GM12865 (cell line): ENCODE measurements around the gene SENP2.
"Not testable (repeated sequence)": the region's sequence is repeated elsewhere in the genome, so short reads cannot be mapped to it uniquely, and the experiment has no call there.

Experiments used
- DNase-seq: peaks from one replicate; pipeline ENCODE4 v3.0.0; 2010; ENCODE audit warnings: low read depth
- H3K4me3 ChIP-seq: 2 replicates; pipeline ENCODE4 v1.5.1; 2011; ENCODE audit warnings: mild to moderate bottlenecking, low read depth, low read length, control low read depth
- TF ChIP-seq, protein P1 (sequence below): IDR thresholded peaks from 2 replicates; pipeline ENCODE4 v1.5.1; 2011; ENCODE audit warnings: low read length, control low read depth, low read depth, inconsistent platforms; ENCODE audit not compliant: insufficient read depth; ENCODE audit errors: missing control alignments

Gene SENP2

DNA sequence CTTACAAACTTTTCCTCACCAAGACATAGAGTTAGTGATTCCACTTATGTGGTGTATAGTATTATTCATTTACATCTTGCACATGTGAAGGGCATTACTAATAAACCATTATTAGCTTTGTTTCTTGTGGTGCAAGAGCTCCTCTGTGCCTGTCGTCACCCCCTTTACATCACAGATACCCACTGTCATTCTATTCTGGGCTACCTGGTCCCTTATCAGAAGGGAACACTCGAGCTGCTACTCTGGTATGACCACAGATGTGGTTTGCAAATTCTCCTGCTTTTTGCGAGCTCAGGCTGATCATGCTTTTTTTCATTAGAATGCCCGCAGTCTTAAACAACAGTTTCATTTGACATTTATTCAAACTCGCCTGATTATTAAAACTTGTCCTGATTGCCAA, 13.9 kb upstream of the SENP2 start:
- DNase-seq: no peak
- TF ChIP-seq, protein P1, sequence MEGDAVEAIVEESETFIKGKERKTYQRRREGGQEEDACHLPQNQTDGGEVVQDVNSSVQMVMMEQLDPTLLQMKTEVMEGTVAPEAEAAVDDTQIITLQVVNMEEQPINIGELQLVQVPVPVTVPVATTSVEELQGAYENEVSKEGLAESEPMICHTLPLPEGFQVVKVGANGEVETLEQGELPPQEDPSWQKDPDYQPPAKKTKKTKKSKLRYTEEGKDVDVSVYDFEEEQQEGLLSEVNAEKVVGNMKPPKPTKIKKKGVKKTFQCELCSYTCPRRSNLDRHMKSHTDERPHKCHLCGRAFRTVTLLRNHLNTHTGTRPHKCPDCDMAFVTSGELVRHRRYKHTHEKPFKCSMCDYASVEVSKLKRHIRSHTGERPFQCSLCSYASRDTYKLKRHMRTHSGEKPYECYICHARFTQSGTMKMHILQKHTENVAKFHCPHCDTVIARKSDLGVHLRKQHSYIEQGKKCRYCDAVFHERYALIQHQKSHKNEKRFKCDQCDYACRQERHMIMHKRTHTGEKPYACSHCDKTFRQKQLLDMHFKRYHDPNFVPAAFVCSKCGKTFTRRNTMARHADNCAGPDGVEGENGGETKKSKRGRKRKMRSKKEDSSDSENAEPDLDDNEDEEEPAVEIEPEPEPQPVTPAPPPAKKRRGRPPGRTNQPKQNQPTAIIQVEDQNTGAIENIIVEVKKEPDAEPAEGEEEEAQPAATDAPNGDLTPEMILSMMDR: no peak
- no peak overlapping the region for H3K4me3 ChIP-seq

DNA sequence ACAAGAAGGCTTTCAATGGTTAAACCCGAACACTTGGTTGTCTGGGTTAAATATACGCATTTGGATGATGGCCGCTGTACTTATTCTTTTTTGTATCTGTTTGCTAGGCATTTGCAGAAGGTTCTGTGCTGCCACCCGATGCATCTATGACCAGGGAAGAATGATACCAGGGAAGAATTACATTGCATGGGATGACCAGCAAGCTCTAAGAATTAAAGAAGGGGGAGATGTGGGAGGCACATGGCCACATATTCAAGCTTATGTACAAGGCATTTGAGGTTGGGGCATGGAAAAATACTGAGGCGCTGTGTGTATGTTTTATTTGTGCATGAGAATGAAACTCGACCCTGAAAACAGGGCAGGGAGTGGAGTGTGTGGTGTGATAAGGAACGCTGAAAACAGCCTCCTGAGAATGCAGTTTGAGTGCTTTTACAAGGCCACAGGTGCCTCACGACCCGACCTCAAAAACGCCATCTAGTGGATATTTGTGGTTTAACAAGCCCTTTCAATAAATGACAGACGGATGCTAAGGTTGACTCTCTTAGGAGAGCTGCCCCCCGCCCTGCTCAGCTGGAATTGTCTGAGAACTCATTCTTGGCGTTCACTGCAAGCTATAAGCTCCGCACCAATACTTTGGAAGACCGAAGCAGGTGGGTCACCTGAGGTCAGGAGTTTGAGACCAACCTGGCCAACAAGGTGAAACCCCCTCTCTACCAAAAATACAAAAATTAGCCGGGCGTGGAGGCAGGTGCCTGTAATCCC, 10.8 kb upstream of the SENP2 start:
- H3K4me3 ChIP-seq: not testable (repeated sequence)
- DNase-seq: peak; percentile 83
- TF ChIP-seq, protein P1: peak; percentile 53

DNA sequence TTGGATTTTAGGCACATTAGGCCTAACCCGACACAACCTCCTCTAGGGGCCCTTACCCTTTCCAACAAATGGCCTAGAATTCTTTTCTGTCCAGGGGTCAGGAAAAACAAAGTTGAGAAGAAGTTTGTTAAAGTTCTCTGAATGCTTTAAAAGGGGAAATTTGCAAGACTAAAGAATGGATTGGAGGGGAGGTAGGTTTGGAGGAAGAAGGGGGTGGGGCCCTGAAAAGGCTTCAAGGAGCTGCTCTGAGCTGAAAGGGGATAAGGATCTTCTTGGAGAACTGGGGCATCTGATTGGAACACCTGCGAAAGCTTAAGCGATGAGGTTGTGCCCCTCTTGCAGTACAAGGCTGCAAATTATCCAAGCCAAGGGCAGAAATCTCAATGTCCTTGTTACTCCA, 3.9 kb upstream of the SENP2 start:
- no peak for DNase-seq
- no peak overlapping the region for H3K4me3 ChIP-seq
- TF ChIP-seq, protein P1: no peak

DNA sequence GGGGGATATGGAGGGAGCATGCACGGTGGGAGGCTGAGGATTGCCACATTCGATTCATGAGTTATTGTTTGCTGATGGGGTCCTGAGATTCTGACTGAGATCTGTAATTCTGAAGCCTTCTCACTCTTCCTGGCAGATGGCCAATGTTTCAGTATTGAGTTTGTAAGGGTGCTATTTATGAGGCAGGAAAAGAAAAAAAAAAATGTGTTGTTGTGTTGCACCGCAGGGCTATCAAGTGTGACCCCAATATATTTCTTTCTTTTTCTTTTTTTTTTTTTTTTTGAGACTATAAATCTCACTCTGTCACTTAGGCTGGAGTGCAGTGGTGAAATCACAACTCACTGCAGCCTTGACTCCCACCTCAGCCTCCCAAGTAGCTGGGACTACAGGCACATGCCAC, 3.2 kb upstream of the SENP2 start:
- TF ChIP-seq, protein P1: no peak
- DNase-seq: peak; percentile 94
- H3K4me3 ChIP-seq: no peak overlapping the region

DNA sequence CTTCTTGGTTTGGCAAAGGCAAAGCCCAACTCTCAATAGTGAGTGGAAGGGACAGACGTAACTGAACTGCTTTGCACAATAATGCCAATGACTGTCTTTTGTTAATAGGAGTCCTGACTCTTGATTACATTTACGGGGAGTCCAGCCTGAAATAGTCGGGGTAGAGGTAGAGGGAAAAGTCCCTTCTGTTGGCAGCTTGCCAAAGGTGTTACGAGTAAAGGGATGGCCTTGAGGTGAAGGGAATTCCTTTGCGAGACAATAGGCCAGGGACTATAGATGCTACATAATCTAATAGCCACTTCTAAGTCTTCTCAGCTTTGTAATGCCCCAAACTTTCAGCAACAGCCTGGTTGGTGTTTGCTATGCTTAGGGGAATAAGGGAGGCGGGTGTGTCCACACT, 2.2 kb upstream of the SENP2 start:
- DNase-seq: no peak
- TF ChIP-seq, protein P1: no peak
- H3K4me3 ChIP-seq: no peak overlapping the region

DNA sequence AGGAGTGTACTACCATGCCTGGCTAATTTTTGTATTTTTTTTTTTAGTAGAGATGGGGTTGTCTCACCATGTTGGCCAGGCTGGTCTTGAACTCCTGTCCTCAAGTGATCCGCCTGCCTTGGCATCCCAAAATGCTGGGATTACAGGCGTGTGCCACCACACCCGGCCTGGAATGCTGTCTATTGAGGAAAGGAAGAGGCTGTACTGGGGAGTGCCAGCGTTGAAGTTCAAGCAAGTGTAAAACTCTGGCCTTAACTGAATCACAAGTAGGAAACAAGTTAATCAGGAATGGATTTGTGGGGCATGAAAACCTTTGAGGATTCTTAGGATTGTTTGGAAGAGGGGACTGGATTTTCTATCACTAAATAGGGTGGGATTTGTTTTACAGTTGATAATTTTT, 1.4 kb upstream of the SENP2 start:
- TF ChIP-seq, protein P1: no peak
- H3K4me3 ChIP-seq: no peak overlapping the region
- DNase-seq: no peak

DNA sequence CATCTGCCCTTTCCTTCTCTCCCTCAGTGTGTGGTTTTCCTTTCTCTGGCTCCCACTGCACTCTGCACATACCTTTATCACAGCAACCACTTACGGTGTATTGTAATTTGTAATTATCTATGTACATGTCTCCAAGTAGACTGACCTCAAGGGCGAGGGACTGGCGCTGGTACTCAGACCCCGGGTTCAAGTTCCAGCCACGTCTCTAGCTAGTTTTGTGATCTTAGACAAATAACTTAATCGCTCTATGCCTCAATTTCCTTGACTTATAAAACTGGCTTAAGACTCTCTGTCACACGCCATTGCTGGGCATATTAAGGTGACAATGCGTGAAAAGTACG, 607 bp upstream of the SENP2 start:
- TF ChIP-seq, protein P1: no peak
- DNase-seq: no peak
- peak overlapping the region; percentile 59 for H3K4me3 ChIP-seq
